GM06990 (cell line): ENCODE data around the gene GIN1.

Experiments used
- DNase-seq: peaks from one replicate; pipeline ENCODE4 v3.0.0-alpha.2; 2011; ENCODE audit not compliant: insufficient read length; ENCODE audit errors: extremely low read depth
- H3K27me3 ChIP-seq: replicated peaks from 2 replicates; pipeline ENCODE4 v1.6.0; 2011; ENCODE audit warnings: low read length; ENCODE audit not compliant: control insufficient read depth, insufficient read depth
- H3K36me3 ChIP-seq: 2 replicates; pipeline ENCODE4 v1.5.1; 2011; ENCODE audit warnings: low read length; ENCODE audit not compliant: control insufficient read depth, insufficient read depth
- H3K4me3 ChIP-seq: replicated peaks from 2 replicates; pipeline ENCODE4 v1.5.1; 2011; ENCODE audit warnings: low read depth, mild to moderate bottlenecking, control low read depth, low read length
- CTCF ChIP-seq: IDR thresholded peaks from 2 replicates; pipeline ENCODE4 v1.5.1; 2011; ENCODE audit warnings: low read length, control low read depth, mild to moderate bottlenecking, inconsistent platforms; ENCODE audit not compliant: insufficient read depth, poor library complexity, severe bottlenecking

GIN1 gene

DNA sequence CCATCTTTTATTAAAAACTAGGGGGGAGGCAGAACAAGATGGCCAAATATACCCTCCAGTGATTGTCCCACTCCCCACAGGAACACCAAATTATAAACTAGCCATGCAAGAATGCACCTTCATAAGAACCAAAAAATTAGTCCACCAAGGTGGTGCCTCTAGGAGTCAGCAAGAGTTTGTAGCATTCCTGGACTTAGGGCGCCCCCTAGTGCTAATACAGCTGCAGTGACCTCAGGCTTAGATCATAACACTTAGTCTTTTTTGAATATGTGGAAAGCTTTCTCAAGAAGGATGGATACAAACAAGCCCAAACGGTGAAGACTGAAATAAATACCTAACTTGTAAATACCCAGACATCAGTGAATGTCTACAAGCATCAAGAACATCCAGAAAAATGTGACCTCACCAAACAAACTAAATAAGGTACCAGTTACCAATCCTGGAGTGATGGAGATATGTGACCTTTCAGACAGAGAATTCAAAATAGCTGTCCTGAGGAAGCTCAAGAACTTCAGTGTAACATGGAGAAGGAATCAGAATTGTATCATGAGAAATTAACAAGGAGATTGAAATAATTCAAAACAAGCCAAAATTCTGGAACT lies 19.4 kb upstream of the GIN1 start:
- H3K36me3 ChIP-seq: no peaks in the 10 kb centered on the region; the same call in 1 of the 2 replicates
- peak; percentile 18 for DNase-seq
- TF ChIP-seq CTCF: peak; percentile 91
- H3K27me3 ChIP-seq: no peaks in the 10 kb centered on the region
- no peak overlapping the region for H3K4me3 ChIP-seq

- DNase-seq: no peak
- Histone ChIP-seq H3K27me3 (no peaks in the 10 kb centered on the region), H3K36me3 (no peaks in the 10 kb centered on the region; the same call in 1 of the 2 replicates), H3K4me3 (no peak overlapping the region)
- no peak for TF ChIP-seq CTCF
Observed at GRCh38 chr5:103138202-103138690, 18.3 kb upstream of the GIN1 start.

- DNase-seq: no peak
- TF ChIP-seq CTCF: no peak
- H3K4me3 ChIP-seq: no peak overlapping the region
- no peaks in the 10 kb centered on the region; the same call in none of the 2 replicates for H3K36me3 ChIP-seq
- H3K27me3 ChIP-seq: no peaks in the 10 kb centered on the region
Observed at GRCh38 chr5:103135461-103135860, 15.5 kb upstream of the GIN1 start.

GRCh38 chr5:103133231-103133630 lies 13.3 kb upstream of the GIN1 start:
- no peak overlapping the region for H3K4me3 ChIP-seq
- no peak for DNase-seq
- H3K36me3 ChIP-seq: no peaks in the 10 kb centered on the region; the same call in 1 of the 2 replicates
- H3K27me3 ChIP-seq: no peaks in the 10 kb centered on the region
- TF ChIP-seq CTCF: no peak

GRCh38 chr5:103132684-103133083 lies 12.7 kb upstream of the GIN1 start:
- TF ChIP-seq CTCF: no peak
- DNase-seq: no peak
- Histone ChIP-seq H3K4me3 (no peak overlapping the region), H3K27me3 (no peaks in the 10 kb centered on the region), H3K36me3 (no peaks in the 10 kb centered on the region; the same call in 1 of the 2 replicates)
